HG02759 (cell line): ENCODE measurements around the gene RYK.
A peak's percentile ranks its signal among the peaks of the same experiment; 100 is the strongest.
"Not testable (repeated sequence)": the region's sequence is repeated elsewhere in the genome, so short reads cannot be mapped to it uniquely, and the experiment has no call there.

Experiments
- ATAC-seq: cut with Tn5 transposase; IDR thresholded peaks from one replicate; pipeline ENCODE4 v1.9.1; 2021; ENCODE audit warnings: mild to moderate bottlenecking, moderate library complexity; ENCODE audit not compliant: unreplicated experiment

The RYK gene

GRCh38 chr3:134255404-134255803, 4.7 kb upstream of the RYK start:
- no peak for ATAC-seq

GRCh38 chr3:134253475-134254226, 3.0 kb upstream of the RYK start:
- no peak for ATAC-seq

- no peak for ATAC-seq
Measured at GRCh38 chr3:134252766-134253165, 2.1 kb upstream of the RYK start.

GRCh38 chr3:134251731-134252391, 1.2 kb upstream of the RYK start:
- no peak for ATAC-seq

- ATAC-seq, result peak; percentile 55
Measured at GRCh38 chr3:134249935-134250716, 533 bp downstream of the RYK start.

GRCh38 chr3:134249296-134249841, 1.3 kb downstream of the RYK start:
- no peak for ATAC-seq

GRCh38 chr3:134244921-134245320, 5.7 kb downstream of the RYK start:
- no peak for ATAC-seq

GRCh38 chr3:134242649-134243617, 7.7 kb downstream of the RYK start:
- no peak for ATAC-seq

- peak; percentile 58 for ATAC-seq
Measured at GRCh38 chr3:134239538-134239937, 11.1 kb downstream of the RYK start.

GRCh38 chr3:134237454-134238145, 13.1 kb downstream of the RYK start:
- no peak for ATAC-seq

- peak; percentile 47 for ATAC-seq
Measured at GRCh38 chr3:134236505-134237170, 14.0 kb downstream of the RYK start.

- ATAC-seq, result no peak
Measured at GRCh38 chr3:134235577-134236076, 15.0 kb downstream of the RYK start.

- ATAC-seq, result no peak
Measured at GRCh38 chr3:134232951-134233350, 17.7 kb downstream of the RYK start.

GRCh38 chr3:134232151-134232550, 18.5 kb downstream of the RYK start:
- no peak for ATAC-seq

GRCh38 chr3:134231131-134231530, 19.5 kb downstream of the RYK start:
- ATAC-seq, result no peak

- no peak for ATAC-seq
Measured at GRCh38 chr3:134229038-134229437, 21.6 kb downstream of the RYK start.

GRCh38 chr3:134228479-134228878, 22.2 kb downstream of the RYK start:
- no peak for ATAC-seq

GRCh38 chr3:134228035-134228434, 22.6 kb downstream of the RYK start:
- no peak for ATAC-seq

- not testable (repeated sequence) for ATAC-seq
Measured at GRCh38 chr3:134224796-134225156, 25.9 kb downstream of the RYK start.
